HG03342 (cell line): ENCODE data around the gene KCNQ1.

Experiments used
- ATAC-seq: cut with Tn5 transposase; IDR thresholded peaks from one replicate; pipeline ENCODE4 v1.9.1; 2021; ENCODE audit warnings: mild to moderate bottlenecking, moderate library complexity; ENCODE audit not compliant: unreplicated experiment

Gene KCNQ1

DNA sequence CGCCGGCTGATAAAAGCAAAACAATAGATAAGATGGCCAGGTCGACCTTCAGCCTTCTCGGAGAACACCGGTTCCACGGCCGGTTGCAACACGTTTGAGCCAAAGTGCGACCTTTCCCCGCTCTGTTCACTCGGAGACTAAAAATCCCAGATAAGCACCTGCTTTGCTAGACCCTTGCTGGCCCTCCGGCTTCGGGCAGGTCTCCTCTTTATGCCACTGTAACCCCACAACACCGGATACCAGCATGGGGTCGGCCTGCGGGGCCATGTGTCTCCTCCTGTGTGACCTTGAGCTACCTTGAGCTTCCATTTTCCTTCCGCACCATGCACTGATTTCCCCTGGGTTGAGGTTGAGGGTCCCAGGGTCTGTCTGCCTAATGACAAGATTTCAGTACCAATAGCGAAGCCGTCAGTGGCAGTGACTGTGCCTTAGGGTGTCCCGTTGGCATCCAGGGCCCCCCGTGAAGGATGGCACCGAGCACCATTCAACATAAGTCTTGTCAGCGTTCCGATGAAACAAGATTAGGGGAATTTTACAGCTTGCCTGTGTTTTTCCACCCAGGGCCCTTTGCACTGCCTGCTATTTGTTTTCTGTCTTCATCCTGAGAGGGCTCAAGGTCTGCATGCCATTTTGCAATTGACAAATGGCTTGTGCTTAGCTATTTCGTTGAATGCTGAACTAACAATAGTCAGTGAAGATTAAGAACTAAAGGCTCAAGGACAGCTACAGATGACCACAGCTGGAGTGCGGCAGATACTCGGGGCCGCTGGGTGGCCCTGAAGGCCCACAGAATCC lies 118.6 kb downstream of the KCNQ1 start:
- no peak for ATAC-seq

- ATAC-seq: no peak
Observed at GRCh38 chr11:2564008-2564530, 119.3 kb downstream of the KCNQ1 start.

DNA sequence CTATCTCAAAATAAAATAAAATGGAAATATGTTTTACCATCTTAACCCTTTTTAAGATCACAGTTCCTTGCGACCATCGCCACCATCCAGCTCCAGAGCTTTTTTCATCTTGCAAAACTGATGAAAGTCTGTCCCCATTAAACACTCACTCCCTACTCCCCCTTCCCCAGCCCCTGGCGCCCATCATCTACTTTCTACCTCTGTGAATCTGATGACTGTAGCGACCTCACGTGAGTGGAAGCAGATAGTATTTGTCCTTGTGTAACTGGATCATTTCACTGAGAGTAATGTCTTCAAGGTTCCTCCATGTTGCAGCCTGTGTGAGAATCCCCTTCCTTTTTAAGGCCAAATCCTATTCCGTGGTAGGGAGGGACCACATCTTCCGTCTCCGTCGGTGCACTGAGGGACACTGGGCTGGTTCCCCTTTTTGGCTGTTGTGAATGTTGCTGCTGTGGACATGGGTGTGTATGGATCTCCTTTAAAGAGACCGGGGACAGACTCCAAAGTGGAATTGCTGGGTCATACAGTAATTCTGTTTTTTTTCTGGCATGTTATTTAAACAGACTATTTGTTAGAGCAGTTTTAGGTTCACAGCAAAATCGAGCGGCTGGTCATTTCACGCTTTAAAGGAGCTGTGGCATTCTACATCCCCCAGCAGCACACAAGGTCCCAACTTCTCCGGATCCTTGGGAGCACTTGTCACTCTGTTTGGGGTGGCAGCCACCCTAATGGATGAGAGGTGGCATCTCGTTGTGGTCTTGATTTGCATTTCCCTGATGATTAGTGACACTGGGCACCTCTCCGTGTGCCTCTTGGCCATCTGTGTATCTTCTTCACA lies 120.0 kb downstream of the KCNQ1 start:
- ATAC-seq: no peak

DNA sequence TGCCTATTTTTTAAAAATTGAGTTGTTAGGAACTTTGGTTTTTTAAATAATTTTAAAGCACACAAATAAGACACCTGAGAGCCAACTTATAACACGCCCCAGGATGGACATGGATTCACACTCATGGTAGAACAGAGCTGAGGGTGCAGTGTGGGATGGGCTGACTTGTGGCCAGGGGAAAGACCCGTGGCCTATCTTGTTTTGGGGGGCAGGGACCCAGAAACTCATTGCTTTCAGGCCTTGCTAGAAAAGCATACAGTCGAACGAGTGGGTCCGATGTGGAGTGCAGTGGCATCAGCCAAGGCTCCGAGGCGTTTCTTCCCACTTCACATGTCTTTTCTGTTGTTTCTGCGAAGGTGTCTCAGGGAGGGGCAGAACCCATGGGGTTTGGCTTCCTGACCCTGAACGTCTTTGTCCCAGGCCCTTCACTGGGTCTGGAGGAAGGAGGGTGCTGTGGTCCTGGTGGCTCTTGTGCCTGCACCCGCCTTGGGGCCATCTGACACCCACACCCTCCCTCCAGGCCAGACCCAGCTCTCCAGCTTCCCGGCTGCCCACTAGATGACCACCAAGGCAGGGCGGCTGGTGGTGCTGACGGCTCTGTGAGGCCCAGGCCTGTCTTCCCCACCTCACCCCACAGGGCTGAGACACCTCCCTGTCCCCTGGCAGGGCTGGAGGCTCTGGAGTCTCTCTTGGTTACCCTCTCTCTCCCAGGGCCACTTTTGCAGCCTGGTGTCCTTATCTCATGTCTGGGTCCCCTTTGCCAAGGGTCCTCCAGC lies 120.8 kb downstream of the KCNQ1 start:
- no peak for ATAC-seq

GRCh38 chr11:2566223-2567025 lies 121.6 kb downstream of the KCNQ1 start:
- ATAC-seq: no peak

DNA sequence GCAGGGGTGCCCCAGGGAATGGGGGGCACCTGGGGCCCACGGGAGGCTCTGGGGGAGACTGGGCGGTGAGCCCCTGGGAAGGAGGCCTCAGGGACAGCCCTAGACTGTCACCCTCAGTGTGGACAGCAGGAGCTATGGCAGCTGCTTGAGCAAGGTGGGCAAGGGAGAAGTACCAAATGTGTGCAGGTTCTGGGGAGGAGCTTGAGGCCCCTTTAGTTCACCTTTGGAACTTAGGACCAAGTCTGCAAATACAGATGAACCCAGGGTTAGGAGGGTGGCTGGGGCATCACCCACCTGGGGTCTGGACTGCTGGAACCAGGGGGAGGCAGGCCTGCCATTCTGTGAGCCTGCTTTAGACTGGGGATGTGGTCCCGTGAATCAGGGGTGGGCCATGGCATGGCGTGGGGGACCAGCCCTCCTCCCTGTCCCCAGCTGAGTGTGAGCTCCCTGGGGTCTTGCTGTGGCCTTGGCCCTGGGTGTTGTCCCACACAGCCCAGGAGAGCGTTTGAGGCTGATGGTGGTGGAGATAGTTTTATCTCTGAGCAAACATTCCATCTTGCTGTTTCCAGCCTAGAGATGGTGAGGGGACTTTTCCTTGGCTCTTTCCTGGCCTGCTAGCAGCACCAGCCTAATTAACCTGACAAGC lies 122.3 kb downstream of the KCNQ1 start:
- no peak for ATAC-seq

DNA sequence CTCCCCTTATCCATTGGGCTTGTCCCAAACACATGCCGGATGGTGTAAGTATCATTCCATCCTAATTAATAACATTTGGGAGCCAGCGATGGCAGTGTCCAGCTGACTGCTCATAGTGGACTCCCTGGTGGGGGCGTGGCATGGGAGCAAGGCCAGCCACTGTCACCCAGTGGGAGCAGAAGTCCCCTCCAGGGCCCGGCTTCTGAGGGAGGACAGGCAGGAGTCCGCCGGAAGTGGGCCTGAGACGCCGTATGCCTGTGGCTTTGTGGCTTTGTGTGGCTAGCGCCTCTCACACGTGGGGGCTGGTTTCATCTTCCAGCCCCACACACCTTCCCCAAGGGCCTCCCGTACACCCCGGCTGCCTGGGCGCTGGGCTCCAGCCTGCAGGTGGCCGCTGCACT lies 124.5 kb downstream of the KCNQ1 start:
- no peak for ATAC-seq

DNA sequence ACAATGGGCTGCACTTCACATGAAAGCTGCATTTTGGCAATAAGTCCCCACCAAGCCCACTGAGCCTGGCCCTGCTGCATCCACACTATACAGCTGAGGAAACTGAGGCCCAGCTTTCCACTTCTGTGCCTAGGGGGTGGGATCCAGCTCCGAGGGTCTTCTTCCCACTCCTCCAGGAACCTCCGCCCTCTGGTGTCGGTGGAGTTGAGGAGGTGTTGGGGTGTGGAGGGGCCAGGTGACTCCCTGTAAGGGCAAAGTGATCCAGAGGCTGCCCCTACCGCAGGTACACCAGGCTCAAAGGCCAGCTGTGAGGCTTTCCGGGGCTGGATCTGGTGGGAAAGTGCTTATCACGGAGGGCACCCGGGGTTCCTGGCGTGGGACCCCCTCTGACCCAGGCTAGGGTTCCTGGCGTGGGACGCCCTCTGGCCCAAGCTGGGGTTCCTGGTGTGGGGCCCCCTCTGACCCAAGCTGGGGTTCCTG lies 125.0 kb downstream of the KCNQ1 start:
- ATAC-seq: no peak

GRCh38 chr11:2570211-2570811 lies 125.5 kb downstream of the KCNQ1 start:
- no peak for ATAC-seq

DNA sequence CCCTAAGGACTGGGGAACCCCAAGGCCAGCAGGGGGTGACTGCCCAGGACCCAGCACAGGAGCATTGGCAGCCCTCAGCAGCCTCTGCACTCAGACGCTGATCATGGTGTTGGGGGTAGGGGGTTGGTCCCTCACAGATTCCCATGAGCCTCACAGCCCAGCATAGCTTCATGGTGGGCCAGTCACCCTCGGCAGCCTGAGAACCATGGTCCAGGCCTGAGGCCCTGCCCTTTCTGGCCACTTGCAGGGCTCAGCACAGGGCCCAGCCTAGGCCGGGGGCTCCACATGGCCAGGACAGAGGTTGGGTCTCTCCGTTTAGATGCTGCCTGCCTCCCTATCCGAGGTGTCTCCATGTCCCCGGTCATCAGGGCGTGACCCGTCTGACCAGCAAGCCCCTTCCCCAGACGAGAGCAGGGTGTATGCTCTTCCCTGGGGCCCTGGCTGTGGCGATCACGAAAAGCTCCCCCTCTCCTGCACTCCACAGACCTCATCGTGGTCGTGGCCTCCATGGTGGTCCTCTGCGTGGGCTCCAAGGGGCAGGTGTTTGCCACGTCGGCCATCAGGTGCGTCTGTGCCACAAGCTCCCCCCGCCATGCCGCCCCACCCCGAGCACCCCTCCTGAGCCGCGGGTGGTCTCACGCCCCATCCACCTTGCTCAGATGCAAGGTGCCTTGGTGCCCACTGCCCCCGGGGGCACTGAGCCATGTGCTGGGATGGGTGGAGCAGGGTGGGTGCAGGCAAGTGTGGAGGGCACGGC lies 126.2 kb downstream of the KCNQ1 start:
- ATAC-seq: no peak

DNA sequence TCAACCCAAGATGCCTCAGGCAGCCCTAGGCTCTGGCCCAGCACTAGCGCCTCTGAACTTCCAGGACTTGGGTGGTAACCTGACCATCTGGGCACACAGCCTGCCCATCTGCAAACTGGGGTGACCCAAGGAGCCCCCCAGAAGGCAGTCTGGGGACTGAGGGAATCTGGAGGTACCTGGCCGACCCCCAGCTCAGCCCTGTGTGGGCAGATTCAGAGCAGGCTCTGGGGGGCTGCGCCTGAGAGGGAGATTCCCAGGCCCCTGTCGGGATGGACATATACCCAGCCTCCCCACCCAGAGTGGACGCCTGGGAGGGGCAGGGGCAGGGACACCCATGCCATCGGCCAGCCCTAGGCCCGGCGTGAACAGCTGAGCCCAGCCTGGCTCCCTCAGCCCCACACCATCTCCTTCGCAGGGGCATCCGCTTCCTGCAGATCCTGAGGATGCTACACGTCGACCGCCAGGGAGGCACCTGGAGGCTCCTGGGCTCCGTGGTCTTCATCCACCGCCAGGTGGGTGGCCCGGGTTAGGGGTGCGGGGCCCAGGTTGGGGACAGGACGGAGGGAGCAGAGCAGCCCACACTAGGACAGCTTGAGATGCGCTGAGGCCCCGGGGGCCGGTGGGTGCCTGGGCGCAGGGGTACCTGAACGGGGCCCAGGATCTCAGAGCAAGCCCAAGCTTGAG lies 126.9 kb downstream of the KCNQ1 start:
- ATAC-seq: no peak

GRCh38 chr11:2572491-2573239 lies 127.9 kb downstream of the KCNQ1 start:
- ATAC-seq: no peak

DNA sequence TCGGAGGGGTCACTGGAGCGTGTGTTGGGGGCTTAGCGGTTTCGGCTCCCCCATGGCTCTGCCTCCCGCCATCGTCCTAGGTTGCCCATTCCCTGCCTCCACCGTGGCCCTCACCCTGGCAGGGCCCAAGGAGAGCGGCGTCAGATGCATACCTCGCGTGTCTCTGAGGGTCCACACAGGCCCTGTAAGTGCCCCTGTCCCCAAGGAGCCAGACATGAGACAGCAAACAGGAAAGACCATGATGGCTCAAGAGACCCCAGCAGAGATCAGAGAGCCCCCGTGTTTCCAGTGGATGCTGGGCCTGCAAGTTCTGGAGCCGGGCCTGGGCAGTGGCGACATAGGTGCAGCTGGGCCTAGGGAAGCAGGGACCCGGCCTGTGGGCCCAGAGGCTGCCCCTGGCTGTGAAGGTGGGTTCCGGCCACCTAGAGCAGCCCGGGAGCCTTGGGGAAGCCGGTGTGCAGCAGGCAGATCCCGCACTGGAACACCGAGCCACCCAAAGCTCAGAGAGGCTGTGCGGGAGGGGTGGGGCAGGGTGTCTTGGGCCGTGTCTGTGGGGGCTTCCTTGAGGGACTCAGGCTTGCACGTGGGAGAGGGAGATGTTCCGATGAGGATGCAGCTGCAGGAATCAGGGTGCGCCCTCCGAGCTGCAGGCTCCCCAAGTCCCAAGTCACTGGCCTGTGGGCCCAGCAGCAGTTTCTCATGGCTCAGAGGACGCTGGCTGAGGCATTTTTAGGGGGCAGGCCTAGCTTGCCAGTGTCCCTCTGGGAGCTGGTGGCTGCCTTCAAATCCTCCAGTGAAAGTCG lies 128.6 kb downstream of the KCNQ1 start:
- no peak for ATAC-seq

DNA sequence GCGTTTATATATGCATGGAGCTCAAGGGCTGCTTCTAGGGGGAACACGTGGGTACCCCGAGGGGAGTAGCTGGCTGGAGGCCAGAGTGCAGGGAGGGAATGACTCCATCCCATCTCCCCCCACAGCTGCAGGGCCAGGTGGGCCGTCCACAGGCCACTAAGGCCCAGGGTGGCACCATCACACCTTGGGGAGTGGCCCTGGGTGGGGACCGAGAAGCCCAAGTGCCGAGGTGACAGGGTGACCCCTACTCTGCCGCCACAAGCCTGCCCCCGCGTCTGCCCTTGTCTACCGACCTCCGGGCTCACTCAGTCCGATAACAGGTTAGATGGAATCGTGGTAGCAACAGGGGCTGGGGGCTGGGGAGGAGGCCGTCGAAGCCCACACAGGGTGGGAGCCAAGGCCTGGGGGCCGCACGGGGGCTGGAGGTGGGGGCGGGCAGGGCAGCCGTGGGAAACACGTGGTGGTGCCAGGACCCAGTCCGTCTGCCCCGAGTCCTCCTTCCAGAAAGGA lies 129.3 kb downstream of the KCNQ1 start:
- no peak for ATAC-seq

- no peak for ATAC-seq
Observed at GRCh38 chr11:2574553-2575535, 130.0 kb downstream of the KCNQ1 start.
